ENCODE results near the gene CASP9.
"Not testable (repeated sequence)": the region's sequence is repeated elsewhere in the genome, so short reads cannot be mapped to it uniquely, and the experiment has no call there.

Gene CASP9

DNA sequence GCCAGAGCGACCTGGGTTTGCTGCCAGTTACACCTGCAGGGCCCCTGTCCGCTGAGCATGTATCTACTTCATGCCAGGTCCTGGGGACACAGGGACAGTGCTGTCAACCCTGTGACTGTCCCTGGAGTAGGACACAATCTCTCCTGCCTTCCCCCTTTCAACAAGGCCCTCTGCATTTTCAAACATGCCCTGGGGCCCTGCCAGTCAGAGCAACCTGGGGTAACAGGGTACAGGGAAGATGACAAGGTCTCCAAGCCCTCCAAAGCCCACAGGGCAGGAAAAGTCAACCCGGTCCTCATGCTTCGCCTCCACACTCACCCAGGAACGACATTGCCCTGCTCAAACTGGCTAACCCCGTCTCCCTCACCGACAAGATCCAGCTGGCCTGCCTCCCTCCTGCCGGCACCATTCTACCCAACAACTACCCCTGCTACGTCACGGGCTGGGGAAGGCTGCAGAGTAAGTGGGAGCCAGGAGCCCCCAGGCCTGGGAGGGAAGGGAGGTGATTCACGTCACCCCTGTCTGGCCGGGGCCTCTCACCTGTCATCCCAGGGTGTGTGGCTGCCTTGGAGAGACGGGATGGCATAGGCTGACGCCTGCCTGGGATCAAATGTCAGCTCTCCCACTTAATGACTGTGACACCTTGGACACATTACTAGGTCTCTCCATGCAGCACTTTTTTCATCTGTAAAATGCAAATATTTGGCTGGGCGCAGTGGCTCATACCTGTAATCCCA, 60.8 kb downstream of the CASP9 start:
- not testable (repeated sequence) for H3K4me3 ChIP-seq (ENCODE audit: low read depth in 1 of 2, low read length in 2 of 2); H3K27ac ChIP-seq (ENCODE audit: low read depth, low read length)

DNA sequence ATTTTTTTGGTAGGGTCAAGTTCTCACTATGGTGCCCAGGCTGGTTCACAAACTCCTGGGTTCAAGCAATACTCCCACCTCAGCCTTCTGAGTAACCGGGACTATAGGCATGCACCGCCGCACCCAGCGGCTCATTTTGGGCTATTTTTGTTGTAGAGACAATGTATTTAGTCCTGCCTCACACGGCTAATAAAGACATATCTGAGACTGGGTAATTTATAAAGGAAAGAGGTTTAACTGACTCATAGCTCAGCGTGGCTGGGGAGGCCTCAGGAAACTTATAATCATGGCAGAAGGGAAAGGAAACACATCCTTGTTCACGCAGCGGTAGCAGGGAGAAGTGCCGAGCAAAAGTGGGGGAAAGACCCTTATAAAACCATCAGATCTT, 63.3 kb downstream of the CASP9 start:
- no peaks in the 10 kb centered on the region for H3K27me3 ChIP-seq (ENCODE audit: control insufficient read depth in 1 of 2, insufficient read depth in 2 of 2, low read length in 2 of 2)
- no peaks in the 10 kb centered on the region for H3K36me3 ChIP-seq (ENCODE audit: insufficient read depth, low read length)
- no peak overlapping the region for H3K27ac ChIP-seq (ENCODE audit: low read depth, low read length)
- no peak overlapping the region for H3K9ac ChIP-seq (ENCODE audit: low read length)
- H3K9me3 ChIP-seq (ENCODE audit: low read length): no peaks in the 10 kb centered on the region
- H3K4me1 ChIP-seq (ENCODE audit: insufficient read depth, low read length): no peaks in the 10 kb centered on the region
- H3K4me3 ChIP-seq (ENCODE audit: low read depth in 1 of 2, low read length in 2 of 2): no peak overlapping the region

More for the DNA sequence above, 60.8 kb downstream of the CASP9 start:
- not testable (repeated sequence) for H3K36me3 ChIP-seq (ENCODE audit: insufficient read depth, low read length); H3K27me3 ChIP-seq (ENCODE audit: control insufficient read depth in 1 of 2, insufficient read depth in 2 of 2, low read length in 2 of 2); H3K9ac ChIP-seq (ENCODE audit: low read length); H3K9me3 ChIP-seq (ENCODE audit: low read length); H3K4me1 ChIP-seq (ENCODE audit: insufficient read depth, low read length)

DNA sequence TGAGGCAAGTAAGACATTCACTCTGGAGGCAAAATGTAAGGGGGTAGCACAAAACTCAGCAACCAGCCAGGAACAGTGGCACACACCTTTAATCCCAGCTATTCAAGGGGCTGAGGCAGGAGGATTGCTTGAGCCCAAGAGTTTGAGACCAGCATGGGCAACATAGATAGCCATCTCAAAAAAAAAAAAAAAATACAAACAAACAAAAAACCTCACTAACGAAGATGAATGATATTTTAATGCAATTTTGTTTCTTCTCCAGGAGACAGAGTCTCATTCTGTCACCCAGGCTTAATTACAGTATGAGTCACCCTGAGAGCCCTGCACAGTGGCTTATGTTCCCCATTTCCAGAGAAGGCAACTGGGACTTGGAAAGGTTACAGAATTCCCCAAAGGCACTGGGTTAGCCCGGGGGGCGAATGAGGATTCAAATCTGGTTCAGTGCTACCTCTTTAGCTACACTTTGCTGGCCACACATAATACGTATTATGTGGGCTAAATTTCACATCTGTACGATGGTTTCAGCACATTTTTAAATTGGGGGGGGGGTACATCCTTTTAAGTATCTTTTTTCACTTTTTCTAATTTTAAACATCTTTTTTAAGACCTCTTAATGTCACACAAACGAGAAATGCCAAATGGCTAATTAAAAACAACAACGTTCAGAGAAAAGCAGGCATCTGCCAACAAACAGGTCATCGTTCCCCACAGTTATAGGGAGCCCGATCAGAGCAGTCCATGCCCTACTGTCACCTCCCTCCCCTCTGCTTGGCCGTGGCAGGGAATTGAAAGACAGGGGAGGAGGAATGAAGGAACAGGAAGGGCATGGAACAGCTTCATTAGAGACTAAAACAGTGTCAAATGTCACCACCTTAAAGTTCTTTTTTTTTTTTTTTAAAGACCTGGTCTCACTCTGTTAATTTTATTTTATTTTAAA, 64.0 kb downstream of the CASP9 start:
- H3K4me1 ChIP-seq (ENCODE audit: insufficient read depth, low read length): no peaks in the 10 kb centered on the region
- H3K9ac ChIP-seq (ENCODE audit: low read length): no peak overlapping the region
- H3K27ac ChIP-seq (ENCODE audit: low read depth, low read length): no peak overlapping the region
- H3K4me3 ChIP-seq (ENCODE audit: low read depth in 1 of 2, low read length in 2 of 2): no peak overlapping the region
- H3K9me3 ChIP-seq (ENCODE audit: low read length): no peaks in the 10 kb centered on the region
- H3K36me3 ChIP-seq (ENCODE audit: insufficient read depth, low read length): no peaks in the 10 kb centered on the region
- H3K27me3 ChIP-seq (ENCODE audit: control insufficient read depth in 1 of 2, insufficient read depth in 2 of 2, low read length in 2 of 2): no peaks in the 10 kb centered on the region

DNA sequence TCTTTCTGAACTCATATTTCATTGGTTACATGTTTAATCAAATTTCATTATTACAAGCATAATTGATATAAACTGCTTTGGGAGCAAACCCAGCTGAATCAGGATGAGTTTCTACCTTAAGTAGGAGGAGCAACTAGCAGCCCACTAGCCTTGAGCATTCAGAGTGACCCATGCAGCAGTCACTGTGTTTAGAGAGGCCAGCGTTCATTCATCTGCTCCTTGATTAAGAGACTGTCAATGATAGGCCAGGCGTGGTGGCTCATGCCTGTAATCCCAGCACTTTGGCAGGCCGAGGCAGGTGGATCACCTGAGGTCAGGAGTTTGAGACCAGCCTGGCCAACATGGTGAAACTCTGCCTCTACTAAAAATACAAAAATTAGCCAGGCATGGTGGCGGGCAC, 65.6 kb downstream of the CASP9 start:
- not testable (repeated sequence) for H3K27ac ChIP-seq (ENCODE audit: low read depth, low read length); H3K9me3 ChIP-seq (ENCODE audit: low read length); H3K36me3 ChIP-seq (ENCODE audit: insufficient read depth, low read length); H3K9ac ChIP-seq (ENCODE audit: low read length); H3K4me3 ChIP-seq (ENCODE audit: low read depth in 1 of 2, low read length in 2 of 2); H3K4me1 ChIP-seq (ENCODE audit: insufficient read depth, low read length); H3K27me3 ChIP-seq (ENCODE audit: control insufficient read depth in 1 of 2, insufficient read depth in 2 of 2, low read length in 2 of 2)

DNA sequence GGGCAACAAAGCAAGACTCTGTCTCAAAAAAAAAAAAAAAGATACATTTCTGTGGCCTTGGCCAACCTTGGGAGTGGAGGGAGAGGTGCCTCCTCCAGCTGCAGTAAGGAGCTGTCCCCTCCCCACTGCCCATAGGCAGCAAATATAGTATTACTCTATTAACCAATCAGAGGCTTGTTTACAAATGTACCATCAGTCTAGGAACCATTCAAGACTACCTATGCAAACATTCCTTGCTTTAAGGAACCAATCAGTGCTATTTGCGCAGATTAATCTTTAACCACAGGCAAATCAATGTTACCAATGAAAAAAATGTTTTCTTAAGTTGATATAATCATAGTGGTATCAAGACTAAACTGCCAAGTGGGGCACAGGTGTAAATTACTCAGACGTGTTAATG, 66.4 kb downstream of the CASP9 start:
- Histone ChIP-seq H3K36me3 (ENCODE audit: insufficient read depth, low read length) (no peaks in the 10 kb centered on the region), H3K4me1 (ENCODE audit: insufficient read depth, low read length) (peaks cover 3% of the 10 kb centered on the region), H3K9ac (ENCODE audit: low read length) (no peak overlapping the region), H3K27ac (ENCODE audit: low read depth, low read length) (no peak overlapping the region), H3K4me3 (ENCODE audit: low read depth in 1 of 2, low read length in 2 of 2) (no peak overlapping the region), H3K27me3 (ENCODE audit: control insufficient read depth in 1 of 2, insufficient read depth in 2 of 2, low read length in 2 of 2) (no peaks in the 10 kb centered on the region), H3K9me3 (ENCODE audit: low read length) (no peaks in the 10 kb centered on the region)

DNA sequence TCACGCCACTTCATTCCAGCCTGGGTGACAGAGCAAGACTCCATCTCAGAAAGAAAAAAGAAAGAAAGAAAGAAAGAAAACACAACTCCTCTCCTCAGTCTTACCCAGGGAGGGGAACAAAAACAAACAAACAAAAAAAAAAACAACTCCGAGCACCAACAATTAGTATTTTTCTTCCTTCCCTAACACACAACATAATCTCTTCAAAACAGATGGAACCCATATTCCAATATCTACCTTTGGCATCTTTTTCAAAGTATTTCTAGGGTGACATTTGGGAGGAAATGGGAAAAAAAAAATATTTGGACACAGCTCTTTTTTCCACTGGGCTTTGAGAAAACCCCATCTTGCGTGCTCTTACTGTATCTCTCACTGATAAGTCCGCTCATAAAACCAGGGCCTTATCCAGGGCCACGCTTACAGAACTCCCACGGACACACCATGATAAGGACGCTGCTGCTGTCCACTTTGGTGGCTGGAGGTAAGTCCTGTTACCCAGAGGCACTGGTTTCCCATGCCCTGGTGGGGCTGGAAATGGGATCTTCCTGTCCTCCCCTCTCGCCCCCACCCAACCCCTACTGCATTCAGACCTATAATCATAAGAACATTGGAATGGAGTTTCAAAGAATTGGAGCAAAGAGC, 67.6 kb downstream of the CASP9 start, which contains the start of gene CELA2A:
TSS of gene CELA2A (plus strand) at position 420 of the 642 bp plus-strand sequence. CDS start at position 442, 22 bp downstream.
- no peaks in the 10 kb centered on the region for H3K36me3 ChIP-seq (ENCODE audit: insufficient read depth, low read length)
- H3K9me3 ChIP-seq (ENCODE audit: low read length): no peaks in the 10 kb centered on the region
- no peak within 1 kb of the TSS for H3K9ac ChIP-seq (ENCODE audit: low read length)
- no peaks in the 10 kb centered on the region for H3K27me3 ChIP-seq (ENCODE audit: control insufficient read depth in 1 of 2, insufficient read depth in 2 of 2, low read length in 2 of 2)
- H3K27ac ChIP-seq (ENCODE audit: low read depth, low read length): no peak within 1 kb of the TSS
- H3K4me1 ChIP-seq (ENCODE audit: insufficient read depth, low read length): peaks cover 3% of the 10 kb centered on the region
- H3K4me3 ChIP-seq (ENCODE audit: low read depth in 1 of 2, low read length in 2 of 2): no peak within 1 kb of the TSS

DNA sequence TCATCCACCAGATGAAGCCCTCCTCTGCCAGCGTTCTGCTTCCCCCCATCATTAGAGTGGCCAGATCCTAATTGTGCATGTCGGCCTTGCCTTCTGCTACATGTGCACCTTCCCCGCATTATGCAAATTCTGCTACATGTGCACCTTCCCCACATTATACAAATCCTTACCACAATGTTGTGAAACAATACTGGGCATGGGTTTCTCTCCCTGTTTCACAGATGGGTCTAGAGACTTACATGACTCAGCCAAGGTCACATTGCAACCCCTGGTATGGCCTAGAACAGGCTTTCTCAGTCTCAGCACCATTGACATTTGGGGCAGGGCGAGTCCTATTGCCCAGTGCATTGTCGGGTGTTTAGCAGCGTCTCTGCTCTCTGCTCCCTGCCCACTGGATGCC, 68.5 kb downstream of the CASP9 start:
- Histone ChIP-seq H3K4me3 (ENCODE audit: low read depth in 1 of 2, low read length in 2 of 2) (no peak overlapping the region), H3K27me3 (ENCODE audit: control insufficient read depth in 1 of 2, insufficient read depth in 2 of 2, low read length in 2 of 2) (no peaks in the 10 kb centered on the region), H3K9ac (ENCODE audit: low read length) (no peak overlapping the region), H3K36me3 (ENCODE audit: insufficient read depth, low read length) (no peaks in the 10 kb centered on the region), H3K27ac (ENCODE audit: low read depth, low read length) (no peak overlapping the region), H3K9me3 (ENCODE audit: low read length) (no peaks in the 10 kb centered on the region), H3K4me1 (ENCODE audit: insufficient read depth, low read length) (peaks cover 3% of the 10 kb centered on the region)

DNA sequence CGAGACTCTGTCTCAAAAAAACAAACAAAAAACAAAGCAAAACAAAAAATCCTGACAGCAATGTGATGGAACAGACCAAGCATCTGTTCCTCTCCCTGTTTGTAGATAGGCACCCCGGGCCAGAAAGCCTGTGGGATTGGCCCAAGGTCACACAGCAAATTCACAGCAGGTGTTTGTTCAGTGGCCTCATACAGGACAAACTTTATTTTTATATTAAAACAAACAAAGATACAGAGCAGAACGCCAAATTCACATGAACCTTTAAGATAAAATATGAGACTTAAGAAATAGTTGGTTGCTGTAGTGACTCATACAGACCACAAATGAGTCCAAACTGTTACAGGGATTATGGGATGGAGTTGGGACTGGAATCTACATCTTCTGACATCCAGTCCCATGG, 69.8 kb downstream of the CASP9 start:
- H3K27me3 ChIP-seq (ENCODE audit: control insufficient read depth in 1 of 2, insufficient read depth in 2 of 2, low read length in 2 of 2): no peaks in the 10 kb centered on the region
- peaks cover 3% of the 10 kb centered on the region for H3K4me1 ChIP-seq (ENCODE audit: insufficient read depth, low read length)
- no peak overlapping the region for H3K27ac ChIP-seq (ENCODE audit: low read depth, low read length)
- H3K4me3 ChIP-seq (ENCODE audit: low read depth in 1 of 2, low read length in 2 of 2): no peak overlapping the region
- no peaks in the 10 kb centered on the region for H3K9me3 ChIP-seq (ENCODE audit: low read length)
- no peaks in the 10 kb centered on the region for H3K36me3 ChIP-seq (ENCODE audit: insufficient read depth, low read length)
- no peak overlapping the region for H3K9ac ChIP-seq (ENCODE audit: low read length)

DNA sequence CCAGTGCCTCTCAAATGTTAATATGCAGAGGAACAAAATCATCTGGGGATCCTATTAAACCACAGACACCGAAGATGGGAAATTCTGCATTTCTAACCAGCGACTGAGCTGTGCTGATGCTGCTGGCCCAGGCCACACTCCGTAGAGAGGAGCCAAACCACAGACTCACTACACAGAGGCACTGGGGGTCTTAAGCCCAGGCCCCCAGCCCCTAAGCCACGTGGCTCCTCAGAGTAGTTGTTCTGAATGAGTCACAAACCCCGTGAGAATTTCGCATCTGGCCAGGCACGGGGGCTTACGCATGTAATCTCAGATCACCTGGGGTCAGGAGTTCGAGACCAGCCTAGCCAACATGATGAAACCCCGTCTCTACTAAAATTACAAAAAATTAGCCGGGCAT, 70.3 kb downstream of the CASP9 start:
- Histone ChIP-seq H3K9ac (ENCODE audit: low read length) (no peak overlapping the region), H3K36me3 (ENCODE audit: insufficient read depth, low read length) (no peaks in the 10 kb centered on the region), H3K9me3 (ENCODE audit: low read length) (no peaks in the 10 kb centered on the region), H3K27me3 (ENCODE audit: control insufficient read depth in 1 of 2, insufficient read depth in 2 of 2, low read length in 2 of 2) (no peaks in the 10 kb centered on the region), H3K4me3 (ENCODE audit: low read depth in 1 of 2, low read length in 2 of 2) (no peak overlapping the region), H3K4me1 (ENCODE audit: insufficient read depth, low read length) (peaks cover 3% of the 10 kb centered on the region), H3K27ac (ENCODE audit: low read depth, low read length) (no peak overlapping the region)

DNA sequence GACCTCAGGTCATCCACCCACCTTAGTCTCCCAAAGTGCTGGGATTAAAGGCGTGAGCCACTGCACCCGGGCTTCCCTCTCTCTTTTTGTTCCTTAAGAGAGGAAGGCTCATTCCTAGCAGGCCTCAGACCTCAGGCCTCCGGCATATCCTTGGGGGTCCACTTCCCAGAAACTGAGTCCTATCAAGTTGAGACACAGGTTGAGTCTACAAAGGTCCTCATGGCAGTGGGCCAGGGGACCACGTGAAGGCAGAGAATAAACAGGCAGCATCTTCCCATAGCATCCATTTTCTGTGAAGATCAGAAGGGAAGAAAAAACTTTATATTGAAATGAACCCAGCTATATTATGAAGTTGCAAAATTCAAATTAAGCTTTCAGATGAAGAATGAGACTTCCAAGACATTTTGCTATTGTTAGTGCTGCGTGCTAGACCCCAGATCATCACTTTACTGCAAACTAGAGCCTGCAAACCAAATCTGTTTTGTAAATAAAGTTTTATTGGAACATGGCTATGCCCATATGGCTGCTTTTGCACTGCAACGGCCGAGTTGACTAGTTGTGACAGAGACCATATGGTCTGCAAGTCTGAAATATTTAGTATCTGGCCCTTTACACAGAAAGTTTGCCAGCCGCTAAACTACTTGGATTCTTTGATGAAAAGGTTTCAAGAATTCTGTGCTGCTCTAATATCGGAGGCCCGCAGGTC, 71.0 kb downstream of the CASP9 start:
- Histone ChIP-seq H3K4me1 (ENCODE audit: insufficient read depth, low read length) (peaks cover 3% of the 10 kb centered on the region), H3K27me3 (ENCODE audit: control insufficient read depth in 1 of 2, insufficient read depth in 2 of 2, low read length in 2 of 2) (no peaks in the 10 kb centered on the region), H3K4me3 (ENCODE audit: low read depth in 1 of 2, low read length in 2 of 2) (no peak overlapping the region), H3K36me3 (ENCODE audit: insufficient read depth, low read length) (no peaks in the 10 kb centered on the region), H3K27ac (ENCODE audit: low read depth, low read length) (no peak overlapping the region), H3K9me3 (ENCODE audit: low read length) (no peaks in the 10 kb centered on the region), H3K9ac (ENCODE audit: low read length) (no peak overlapping the region)

DNA sequence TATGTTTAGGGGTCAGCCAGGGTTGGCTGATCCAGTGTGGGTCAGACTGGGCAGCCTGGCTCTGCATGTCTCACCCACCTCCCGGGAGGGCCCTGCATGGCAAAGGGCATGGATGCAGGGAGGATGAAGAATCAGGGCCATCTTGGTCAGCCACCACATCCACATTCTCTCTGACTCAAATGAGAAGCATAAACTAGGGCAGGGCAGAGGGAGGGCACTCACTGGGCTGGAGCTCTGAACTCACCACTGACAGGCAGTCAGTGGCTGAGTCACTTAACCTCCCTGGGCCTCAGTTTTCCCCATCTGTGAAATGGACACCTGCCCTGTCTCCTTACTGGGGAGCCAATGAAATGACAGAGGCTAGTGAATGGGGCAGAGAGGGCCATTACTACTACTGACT, 71.8 kb downstream of the CASP9 start:
- Histone ChIP-seq H3K27ac (ENCODE audit: low read depth, low read length) (no peak overlapping the region), H3K4me1 (ENCODE audit: insufficient read depth, low read length) (peaks cover 3% of the 10 kb centered on the region), H3K9ac (ENCODE audit: low read length) (no peak overlapping the region), H3K4me3 (ENCODE audit: low read depth in 1 of 2, low read length in 2 of 2) (no peak overlapping the region), H3K9me3 (ENCODE audit: low read length) (no peaks in the 10 kb centered on the region), H3K36me3 (ENCODE audit: insufficient read depth, low read length) (no peaks in the 10 kb centered on the region), H3K27me3 (ENCODE audit: control insufficient read depth in 1 of 2, insufficient read depth in 2 of 2, low read length in 2 of 2) (no peaks in the 10 kb centered on the region)
